Liver (tissue), 9 donors: ENCODE measurements around the gene TMEM109. TPM values are rescaled to one million over a fixed set of nuclear protein-coding genes. Genes with fewer than 3 reads are reported as not detected.

Source experiments
- DNase-seq: peaks from one replicate; pipeline ENCODE4 v3.0.0-alpha.2; 2017; ENCODE audit warnings: low spot score
- H3K27ac ChIP-seq, 2 donors: one replicate each; pipeline ENCODE4 v1.7.0; 2013; ENCODE audit warnings: inconsistent platforms in 2 of 2, low read length in 2 of 2, control low read depth in 1 of 2, low read depth in 1 of 2, mild to moderate bottlenecking in 1 of 2
- H3K27me3 ChIP-seq, 4 donors: one replicate each; pipeline versions ENCODE4 v1.6.1 to v1.7.0; 2013; ENCODE audit warnings: low read length in 3 of 4, inconsistent platforms in 1 of 4, mild to moderate bottlenecking in 1 of 4, moderate library complexity in 1 of 4; ENCODE audit not compliant: control insufficient read depth in 4 of 4, insufficient read depth in 4 of 4
- H3K36me3 ChIP-seq, 4 donors: one replicate each; pipeline versions ENCODE4 v1.6.1 to v1.7.0; 2013; ENCODE audit warnings: low read length in 3 of 4, mild to moderate bottlenecking in 3 of 4, low read depth in 1 of 4, moderate library complexity in 1 of 4; ENCODE audit not compliant: control insufficient read depth in 4 of 4, insufficient read depth in 3 of 4
- H3K4me1 ChIP-seq, 4 donors: one replicate each; pipeline versions ENCODE4 v1.6.1 to v1.7.0; 2013; ENCODE audit warnings: low read length in 3 of 4, mild to moderate bottlenecking in 3 of 4, moderate library complexity in 1 of 4; ENCODE audit not compliant: control insufficient read depth in 4 of 4, insufficient read depth in 4 of 4
- H3K4me3 ChIP-seq, 3 donors: one replicate each; pipeline versions ENCODE4 v1.6.1 to v1.7.0; 2013; ENCODE audit warnings: low read length in 3 of 3, control low read depth in 1 of 3, low read depth in 1 of 3, mild to moderate bottlenecking in 1 of 3
- H3K9ac ChIP-seq, 2 donors: one replicate each; pipeline ENCODE4 v1.7.0; 2013; ENCODE audit warnings: low read length in 2 of 2, mild to moderate bottlenecking in 2 of 2, moderate library complexity in 2 of 2, control low read depth in 1 of 2, low read depth in 1 of 2
- H3K9me3 ChIP-seq, 4 donors: one replicate each; pipeline versions ENCODE4 v1.6.1 to v1.7.0; 2013; ENCODE audit warnings: low read length in 3 of 4; ENCODE audit not compliant: control insufficient read depth in 4 of 4
- ATF3 ChIP-seq: IDR thresholded peaks from 2 replicates; pipeline ENCODE4 v1.6.1; 2016; ENCODE audit warnings: antibody characterized with exemption
- CTCF ChIP-seq: fragments of 150-350 bp; IDR thresholded peaks from 2 replicates; pipeline ENCODE4 v1.5.1; 2017; ENCODE audit warnings: improper control_type of control experiment, low read depth, low read length; ENCODE audit not compliant: missing input control
- FOXA1 ChIP-seq: IDR thresholded peaks from 2 replicates; pipeline ENCODE4 v1.6.1; 2016; ENCODE audit warnings: antibody characterized with exemption
- HNF4A ChIP-seq, 2 donors: conservative IDR thresholded peaks; 2 replicates each; pipeline ENCODE4 v1.6.1; 2016; ENCODE audit warnings: antibody characterized with exemption in 2 of 2, mild to moderate bottlenecking in 2 of 2
- HNF4G ChIP-seq: IDR thresholded peaks from 2 replicates; pipeline ENCODE4 v1.6.1; 2016; ENCODE audit warnings: antibody characterized with exemption
- JUND ChIP-seq, 2 donors: IDR thresholded peaks; 2 replicates each; pipeline ENCODE4 v1.6.1; 2016; ENCODE audit warnings: antibody characterized with exemption in 2 of 2
- MAX ChIP-seq: IDR thresholded peaks from 2 replicates; pipeline ENCODE4 v1.6.1; 2016; ENCODE audit warnings: antibody characterized with exemption
- NR2F2 ChIP-seq: IDR thresholded peaks from 2 replicates; pipeline ENCODE4 v1.6.1; 2016; ENCODE audit warnings: antibody characterized with exemption
- REST ChIP-seq: IDR thresholded peaks from 2 replicates; pipeline ENCODE4 v1.6.1; 2016; ENCODE audit warnings: antibody characterized with exemption, mild to moderate bottlenecking
- RXRA ChIP-seq, 2 donors: IDR thresholded peaks; 2 replicates each; pipeline ENCODE4 v1.6.1; 2017 to 2018; ENCODE audit warnings: antibody characterized with exemption in 2 of 2, mild to moderate bottlenecking in 1 of 2
- ZBTB33 ChIP-seq: IDR thresholded peaks from 2 replicates; pipeline ENCODE4 v1.6.1; 2016; ENCODE audit warnings: antibody characterized with exemption
- WGBS: extraction: QIAGEN DNeasy Blood & Tissue Kit; methylation state at CpG from one replicate; pipeline ENCODE4 v1.1.7; 2013; 5-methylcytosine and 5-hydroxymethylcytosine counted together
- polyA plus RNA-seq, 2 donors: library from polyadenylated mRNA; stranded (reverse) in 1 of 2; unstranded in 1 of 2; fragments of 200-250 nt in 1 of 2; fragments of >200 nt in 1 of 2; fragmentation: Nextera tagmentation in 1 of 2; extraction: Ambion mirVana in 1 of 2; gene quantifications; one replicate each; pipeline versions ENCODE4 v1.2.1 to v1.2.3, GENCODE V29; 2013 to 2015
- total RNA-seq, 2 donors: library from RNA; depleted of rRNA; stranded (reverse); fragments of >200 nt; gene quantifications; one replicate each; pipeline ENCODE4 v1.2.3, GENCODE V29; 2014
- donor health status: healthy.
- donor health status: healthy.
- donor health status: healthy.
- donor health status: healthy.
- donor health status: healthy.

The TMEM109 gene
- total and polyA plus RNA-seq, 4 donors, result 20.6 to 40.3 (median 30.6) TPM

- Histone ChIP-seq H3K4me1 (peaks cover 0 to 8% (median 4%) of the 10 kb centered on the region in 4 donors), H3K27me3 (no peaks in the 10 kb centered on the region), H3K27ac (no peak overlapping the region), H3K36me3 (peaks cover 2 to 16% (median 12%) of the 10 kb centered on the region in 4 donors), H3K9me3 (no peaks in the 10 kb centered on the region), H3K4me3 (no peak overlapping the region), H3K9ac (no peak overlapping the region)
- 85% methylated on average over 7 of the region's 7 CpGs for WGBS
- TF ChIP-seq MAX (no peak), CTCF (no peak), FOXA1 (no peak), HNF4A (conservative IDR thresholded peaks at IDR 0.05) (no peak), NR2F2 (no peak), JUND (IDR thresholded peaks at IDR 0.05) (no peak), REST (no peak), ATF3 (no peak)
- no peak for DNase-seq
Measured at GRCh38 chr11:60875366-60876167, 38.4 kb upstream of the TMEM109 start.

- no peak for DNase-seq
- H3K27me3 ChIP-seq, result no peaks in the 10 kb centered on the region
- WGBS, result 95% methylated on average over 2 of the region's 2 CpGs
- no peak overlapping the region for H3K4me3 ChIP-seq
- peaks cover 0 to 8% (median 4%) of the 10 kb centered on the region in 4 donors for H3K4me1 ChIP-seq
- no peak overlapping the region for H3K9ac ChIP-seq
- TF ChIP-seq HNF4G (no peak), RXRA (IDR thresholded peaks at IDR 0.05) (no peak), HNF4A (conservative IDR thresholded peaks at IDR 0.05) (no peak), ZBTB33 (no peak)
- peaks cover 2 to 22% (median 17%) of the 10 kb centered on the region in 4 donors for H3K36me3 ChIP-seq
- no peaks in the 10 kb centered on the region for H3K9me3 ChIP-seq
- no peak overlapping the region for H3K27ac ChIP-seq
Measured at GRCh38 chr11:60876168-60876485, 37.8 kb upstream of the TMEM109 start.
